SK-N-SH (cell line): ENCODE data around the gene MICU2. TPM values are rescaled to one million over a fixed set of nuclear protein-coding genes. Genes with fewer than 3 reads are reported as not detected.

Experiments used
- CTCF ChIA-PET: fragments of 300-600, 350-600 bp; formaldehyde crosslinking; extraction: SDS; loops from one replicate; lab custom pipeline; 2021; lab: Yijun Ruan, JAX
- POLR2A ChIA-PET: fragments of 350-600 bp; sonication (Branson Sonifier 250); formaldehyde crosslinking; extraction: SDS; loops from one replicate; lab custom pipeline; 2020; ENCODE audit warnings: antibody characterized with exemption, inconsistent platforms; lab: Yijun Ruan, JAX
- DNase-seq: peaks from one replicate; pipeline ENCODE4 v3.0.0; 2012
- H2AFZ ChIP-seq: fragments of 200-600 bp; sonication (generic); 2 replicates; pipeline ENCODE4 v1.8.1; 2016; ENCODE audit warnings: antibody characterized with exemption, mild to moderate bottlenecking, low read depth
- H3F3A ChIP-seq: fragments of 200-600 bp; sonication (generic); replicated peaks from 2 replicates; pipeline ENCODE3; 2016; ENCODE audit warnings: antibody characterized with exemption, mild to moderate bottlenecking; ENCODE audit not compliant: insufficient read depth
- H3K27ac ChIP-seq, 2 experiments: fragments of 200-500 bp in 1 of 2; fragments of 200-600 bp in 1 of 2; sonication (Bioruptor generic) in 1 of 2; sonication (generic), shearing (Covaris generic) in 1 of 2; 2 replicates each; pipeline versions ENCODE4 v1.5.1 to v1.6.1; 2014 to 2016; ENCODE audit warnings: low read depth in 2 of 2, inconsistent platforms in 1 of 2, low read length in 1 of 2, mild to moderate bottlenecking in 1 of 2, mixed read lengths in 1 of 2
- H3K27me3 ChIP-seq: fragments of 200-600 bp; sonication (generic), shearing (Covaris generic); 2 replicates; pipeline ENCODE4 v1.6.1; 2016; ENCODE audit warnings: mixed run types; ENCODE audit not compliant: insufficient read depth
- H3K36me3 ChIP-seq, 2 experiments: fragments of 200-500 bp in 1 of 2; fragments of 200-600 bp in 1 of 2; sonication (Bioruptor generic) in 1 of 2; sonication (generic) in 1 of 2; replicated peaks in 1 of 2; 2 replicates each; pipeline versions ENCODE3 to v1.5.1; 2014 to 2016; ENCODE audit warnings: low read length in 1 of 2, mild to moderate bottlenecking in 1 of 2; ENCODE audit not compliant: insufficient read depth in 2 of 2, control insufficient read depth in 1 of 2
- H3K4me1 ChIP-seq, 2 experiments: fragments of 200-500 bp in 1 of 2; fragments of 200-600 bp in 1 of 2; sonication (Bioruptor generic) in 1 of 2; sonication (generic), shearing (Covaris generic) in 1 of 2; 2 replicates each; pipeline versions ENCODE4 v1.5.1 to v1.6.1; 2014 to 2016; ENCODE audit warnings: low read depth in 1 of 2, low read length in 1 of 2, mixed run types in 1 of 2; ENCODE audit not compliant: insufficient read depth in 2 of 2, control insufficient read depth in 1 of 2
- H3K4me2 ChIP-seq: fragments of 200-600 bp; sonication (generic), shearing (Covaris generic); 2 replicates; pipeline ENCODE4 v1.6.1; 2017; ENCODE audit warnings: mixed run types
- H3K4me3 ChIP-seq, 2 experiments: fragments of 200-500 bp in 1 of 2; fragments of 200-600 bp in 1 of 2; sonication (Bioruptor generic) in 1 of 2; sonication (generic), shearing (Covaris generic) in 1 of 2; 2 replicates each; pipeline versions ENCODE4 v1.5.1 to v1.8.1; 2014 to 2016; ENCODE audit warnings: low read depth in 2 of 2, inconsistent platforms in 1 of 2, low read length in 1 of 2, mild to moderate bottlenecking in 1 of 2, mixed read lengths in 1 of 2, moderate library complexity in 1 of 2
- H3K79me2 ChIP-seq: fragments of 200-600 bp; sonication (generic); 2 replicates; pipeline ENCODE4 v1.8.1; 2017; ENCODE audit warnings: mild to moderate bottlenecking; ENCODE audit not compliant: insufficient read depth
- H3K9ac ChIP-seq: fragments of 200-600 bp; sonication (generic); 2 replicates; pipeline ENCODE4 v1.6.1; 2017; ENCODE audit warnings: mixed run types
- H3K9me2 ChIP-seq: fragments of 200-600 bp; sonication (generic); 2 replicates; pipeline ENCODE4 v1.6.1; 2017; ENCODE audit warnings: mixed run types
- H3K9me3 ChIP-seq: fragments of 200-600 bp; sonication (generic); 2 replicates; pipeline ENCODE4 v1.6.1; 2017; ENCODE audit warnings: mixed run types, mild to moderate bottlenecking, moderate library complexity
- H4K20me1 ChIP-seq: fragments of 200-600 bp; sonication (generic); 2 replicates; pipeline ENCODE4 v1.6.1; 2017; ENCODE audit warnings: mild to moderate bottlenecking, mixed run types; ENCODE audit not compliant: insufficient read depth
- CHD2 ChIP-seq: fragments of 150-350 bp; IDR thresholded peaks from 2 replicates; pipeline ENCODE4 v1.6.1; 2018; ENCODE audit warnings: low read length; ENCODE audit not compliant: partially characterized antibody
- ELF1 ChIP-seq: IDR thresholded peaks from 2 replicates; pipeline ENCODE4 v1.4.0; 2012
- EZH2phosphoT487 ChIP-seq: fragments of 200-600 bp; sonication (generic); IDR thresholded peaks from 2 replicates; pipeline ENCODE4 v1.6.1; 2017; ENCODE audit warnings: low read depth, mixed run types, mild to moderate bottlenecking, antibody characterized with exemption, moderate library complexity, borderline replicate concordance
- FOSL2 ChIP-seq: IDR thresholded peaks from 2 replicates; pipeline ENCODE4 v1.4.0; 2012; ENCODE audit warnings: low read depth, mild to moderate bottlenecking, moderate library complexity, borderline replicate concordance
- FOXM1 ChIP-seq: IDR thresholded peaks from 2 replicates; pipeline ENCODE4 v1.4.0; 2012; ENCODE audit warnings: low read depth, mild to moderate bottlenecking
- GABPA ChIP-seq: IDR thresholded peaks from 2 replicates; pipeline ENCODE4 v1.4.0; 2012; ENCODE audit warnings: low read depth, mild to moderate bottlenecking
- GATA2 ChIP-seq: sonication (generic); formaldehyde crosslinking; IDR thresholded peaks from 2 replicates; pipeline ENCODE4 v1.5.0; 2020; ENCODE audit warnings: mild to moderate bottlenecking, missing genetic modification reagents
- MXI1 ChIP-seq: IDR thresholded peaks from 2 replicates; pipeline ENCODE4 v1.6.1; 2012; ENCODE audit warnings: mild to moderate bottlenecking, low read depth, low read length, improper control_type of control experiment
- NFIC ChIP-seq: IDR thresholded peaks from 2 replicates; pipeline ENCODE4 v1.4.0; 2012; ENCODE audit warnings: borderline replicate concordance
- RCOR1 ChIP-seq: fragments of 150-350 bp; IDR thresholded peaks from 2 replicates; pipeline ENCODE4 v1.6.1; 2017; ENCODE audit warnings: antibody characterized with exemption, low read length
- RXRA ChIP-seq: IDR thresholded peaks from 2 replicates; pipeline ENCODE4 v1.4.0; 2012; ENCODE audit warnings: low read depth, mild to moderate bottlenecking, borderline replicate concordance
- SIN3A ChIP-seq: IDR thresholded peaks from 2 replicates; pipeline ENCODE4 v1.6.1; 2012; ENCODE audit warnings: low read depth, mild to moderate bottlenecking, low read length, moderate library complexity, borderline replicate concordance
- TCF12 ChIP-seq: IDR thresholded peaks from 2 replicates; pipeline ENCODE4 v1.4.0; 2012
- TEAD4 ChIP-seq: IDR thresholded peaks from 2 replicates; pipeline ENCODE4 v1.4.0; 2012; ENCODE audit warnings: mild to moderate bottlenecking, borderline replicate concordance; ENCODE audit not compliant: insufficient read depth
- YY1 ChIP-seq: IDR thresholded peaks from 2 replicates; pipeline ENCODE4 v1.4.0; 2012; ENCODE audit warnings: low read depth, mild to moderate bottlenecking
- WGBS: methylation state at CpG from one replicate; pipeline ENCODE4 v1.1.6; 2017; ENCODE audit warnings: low lambda C conversion rate; 5-methylcytosine and 5-hydroxymethylcytosine counted together
- polyA plus RNA-seq, 3 experiments: library from polyadenylated mRNA; depleted of rRNA; stranded (reverse); fragments of >200 nt; gene quantifications; 2 replicates each; pipeline ENCODE4 v1.2.3, GENCODE V29; 2012
- TF ChIP-seq, protein P1 (sequence below): IDR thresholded peaks from 2 replicates; pipeline ENCODE4; 2012
- TF ChIP-seq, protein P2 (sequence below): IDR thresholded peaks from 2 replicates; pipeline ENCODE4 v1.4.0; 2012; ENCODE audit warnings: low read depth
- TF ChIP-seq, protein P3 (sequence below): fragments of 200-600 bp; sonication (generic); IDR thresholded peaks from 2 replicates; pipeline ENCODE4 v1.6.1; 2017; ENCODE audit warnings: antibody characterized with exemption, mild to moderate bottlenecking, moderate library complexity
- TF ChIP-seq, protein P4 (sequence below): IDR thresholded peaks from 2 replicates; pipeline ENCODE4 v1.4.0; 2012; ENCODE audit warnings: low read depth, borderline replicate concordance

The MICU2 gene
- polyA plus RNA-seq, 1 of the 3 experiments (the other 2 are of a cell fraction): 46.4 TPM

DNA sequence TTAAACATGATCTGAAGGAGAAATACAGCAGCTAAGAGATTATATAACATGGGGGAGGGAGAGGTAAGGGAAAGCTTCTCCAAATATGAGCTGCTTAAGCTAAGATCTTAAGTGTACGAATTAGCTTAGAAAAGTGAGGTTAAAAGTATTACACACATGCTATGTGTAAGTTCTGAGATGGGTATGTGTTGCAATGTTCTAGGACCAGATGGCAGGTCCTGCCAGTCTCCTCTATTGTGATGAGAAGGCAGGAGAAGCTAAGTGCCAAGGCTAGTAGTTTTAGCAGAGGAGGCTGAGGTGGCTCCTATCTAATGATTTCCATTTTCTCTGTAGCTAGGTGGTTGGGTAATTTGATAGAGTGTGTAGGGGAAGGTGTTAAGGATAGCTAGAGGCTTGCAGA lies 57.6 kb downstream of the MICU2 start:
- no peak for DNase-seq
- no peaks in the 10 kb centered on the region; a peak in 1 of 4 replicates for H3K4me1 ChIP-seq
- no peaks in the 10 kb centered on the region for H3K79me2 ChIP-seq
- POLR2A ChIA-PET: interaction anchor here (0.7 kb wide), 1 partner anchor 24 kb away, joined by 3 read pairs; no protein-coding TSS in a partner anchor
- TF ChIP-seq NFIC: no peak
- no peak for TF ChIP-seq TEAD4
- H3K9me2 ChIP-seq: no peaks in the 10 kb centered on the region
- H3K36me3 ChIP-seq: peaks cover 0 to 12% of the 10 kb centered on the region in 2 experiments
- no peak overlapping the region for H3K27ac ChIP-seq
- WGBS: 100% methylated on average over 1 of the region's 1 CpG
- no peaks in the 10 kb centered on the region for H3K9me3 ChIP-seq
- CTCF ChIA-PET: interaction anchor here (0.6 to 1.4 kb wide), 2 partner anchors 24 kb away, joined by 3 read pairs; no protein-coding TSS in a partner anchor
- H3K27me3 ChIP-seq: no peaks in the 10 kb centered on the region
- no peak overlapping the region for H2AFZ ChIP-seq
- no peaks in the 10 kb centered on the region for H4K20me1 ChIP-seq
- no peak overlapping the region for H3K4me2 ChIP-seq
- H3F3A ChIP-seq: no peaks in the 10 kb centered on the region
- no peak overlapping the region for H3K4me3 ChIP-seq
- no peak overlapping the region for H3K9ac ChIP-seq

DNA sequence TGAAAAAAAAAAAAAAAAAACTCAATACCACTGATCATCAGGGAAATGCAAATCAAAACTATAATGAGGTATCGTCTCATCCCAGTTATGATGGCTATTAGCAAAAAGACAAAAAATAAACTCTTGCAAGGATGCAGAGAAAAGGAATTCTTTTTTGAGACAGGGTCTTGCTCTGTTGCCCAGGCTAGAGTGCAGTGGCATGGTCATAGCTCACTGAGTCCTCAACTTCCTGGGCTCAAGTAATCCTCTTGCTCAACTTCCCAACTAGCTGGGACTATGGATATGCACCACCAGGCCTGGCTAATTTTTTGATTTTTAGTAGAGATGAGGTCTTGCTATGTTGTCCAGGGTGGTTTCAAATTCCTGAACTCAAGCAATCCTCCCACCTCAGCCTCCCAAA lies 59.5 kb downstream of the MICU2 start:
- ChIA-PET CTCF (no interaction called here), POLR2A (no interaction called here)
- Histone ChIP-seq H2AFZ (no peak overlapping the region), H3K4me3 (no peak overlapping the region), H3F3A (no peaks in the 10 kb centered on the region), H3K27ac (no peak overlapping the region), H3K27me3 (no peaks in the 10 kb centered on the region), H4K20me1 (no peaks in the 10 kb centered on the region), H3K79me2 (no peaks in the 10 kb centered on the region), H3K9ac (no peak overlapping the region), H3K36me3 (peaks cover 0 to 12% of the 10 kb centered on the region in 2 experiments), H3K9me3 (no peaks in the 10 kb centered on the region), H3K4me1 (no peaks in the 10 kb centered on the region; a peak in 1 of 4 replicates), H3K9me2 (no peaks in the 10 kb centered on the region), H3K4me2 (no peak overlapping the region)
- DNase-seq: no peak
- WGBS: 97% methylated on average over 1 of the region's 1 CpG
- TF ChIP-seq, protein P1, sequence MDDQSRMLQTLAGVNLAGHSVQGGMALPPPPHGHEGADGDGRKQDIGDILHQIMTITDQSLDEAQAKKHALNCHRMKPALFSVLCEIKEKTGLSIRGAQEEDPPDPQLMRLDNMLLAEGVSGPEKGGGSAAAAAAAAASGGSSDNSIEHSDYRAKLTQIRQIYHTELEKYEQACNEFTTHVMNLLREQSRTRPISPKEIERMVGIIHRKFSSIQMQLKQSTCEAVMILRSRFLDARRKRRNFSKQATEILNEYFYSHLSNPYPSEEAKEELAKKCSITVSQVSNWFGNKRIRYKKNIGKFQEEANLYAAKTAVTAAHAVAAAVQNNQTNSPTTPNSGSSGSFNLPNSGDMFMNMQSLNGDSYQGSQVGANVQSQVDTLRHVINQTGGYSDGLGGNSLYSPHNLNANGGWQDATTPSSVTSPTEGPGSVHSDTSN: no peak

DNA sequence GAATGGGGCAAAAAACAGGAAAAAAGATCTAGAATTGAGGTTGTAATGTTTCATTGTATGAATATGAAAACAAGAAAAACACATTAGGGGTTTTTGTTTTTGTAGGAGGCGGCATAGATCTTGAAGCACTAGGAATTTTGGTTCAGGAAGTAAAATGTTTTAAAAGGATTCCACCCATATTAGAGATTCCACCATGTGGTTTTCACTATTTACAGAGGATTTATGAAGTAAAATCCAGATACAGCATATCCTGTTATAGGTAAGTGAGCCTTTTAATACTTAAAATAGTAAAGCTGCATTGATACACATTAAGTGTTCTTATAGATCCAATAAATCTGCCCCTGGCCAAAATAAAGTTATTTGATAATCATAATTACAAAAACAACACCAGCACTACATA lies 61.4 kb downstream of the MICU2 start:
- no peaks in the 10 kb centered on the region for H3K79me2 ChIP-seq
- peaks cover 0 to 12% of the 10 kb centered on the region in 2 experiments for H3K36me3 ChIP-seq
- CTCF ChIA-PET: interaction anchor here (2.4 kb wide), 1 partner anchor 16 kb away, joined by 10 read pairs; no protein-coding TSS in a partner anchor
- no peaks in the 10 kb centered on the region for H4K20me1 ChIP-seq
- H3F3A ChIP-seq: no peaks in the 10 kb centered on the region
- no peak overlapping the region for H3K9ac ChIP-seq
- H3K4me3 ChIP-seq: no peak overlapping the region
- no peaks in the 10 kb centered on the region for H3K27me3 ChIP-seq
- no peak for DNase-seq
- H3K4me2 ChIP-seq: no peak overlapping the region
- TF ChIP-seq CHD2: no peak
- TF ChIP-seq TCF12: no peak
- no peak for TF ChIP-seq FOSL2
- no peak for TF ChIP-seq MXI1
- no peak for TF ChIP-seq YY1
- TF ChIP-seq SIN3A: no peak
- TF ChIP-seq GATA2 (CRISPR knock-in tag): no peak
- TF ChIP-seq, protein P2, sequence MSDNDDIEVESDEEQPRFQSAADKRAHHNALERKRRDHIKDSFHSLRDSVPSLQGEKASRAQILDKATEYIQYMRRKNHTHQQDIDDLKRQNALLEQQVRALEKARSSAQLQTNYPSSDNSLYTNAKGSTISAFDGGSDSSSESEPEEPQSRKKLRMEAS: no peak
- TF ChIP-seq RXRA: no peak
- no peak for TF ChIP-seq ELF1
- no peak for TF ChIP-seq GABPA
- no peak for TF ChIP-seq FOXM1
- no peak for TF ChIP-seq EZH2phosphoT487
- TF ChIP-seq, protein P3, sequence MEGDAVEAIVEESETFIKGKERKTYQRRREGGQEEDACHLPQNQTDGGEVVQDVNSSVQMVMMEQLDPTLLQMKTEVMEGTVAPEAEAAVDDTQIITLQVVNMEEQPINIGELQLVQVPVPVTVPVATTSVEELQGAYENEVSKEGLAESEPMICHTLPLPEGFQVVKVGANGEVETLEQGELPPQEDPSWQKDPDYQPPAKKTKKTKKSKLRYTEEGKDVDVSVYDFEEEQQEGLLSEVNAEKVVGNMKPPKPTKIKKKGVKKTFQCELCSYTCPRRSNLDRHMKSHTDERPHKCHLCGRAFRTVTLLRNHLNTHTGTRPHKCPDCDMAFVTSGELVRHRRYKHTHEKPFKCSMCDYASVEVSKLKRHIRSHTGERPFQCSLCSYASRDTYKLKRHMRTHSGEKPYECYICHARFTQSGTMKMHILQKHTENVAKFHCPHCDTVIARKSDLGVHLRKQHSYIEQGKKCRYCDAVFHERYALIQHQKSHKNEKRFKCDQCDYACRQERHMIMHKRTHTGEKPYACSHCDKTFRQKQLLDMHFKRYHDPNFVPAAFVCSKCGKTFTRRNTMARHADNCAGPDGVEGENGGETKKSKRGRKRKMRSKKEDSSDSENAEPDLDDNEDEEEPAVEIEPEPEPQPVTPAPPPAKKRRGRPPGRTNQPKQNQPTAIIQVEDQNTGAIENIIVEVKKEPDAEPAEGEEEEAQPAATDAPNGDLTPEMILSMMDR: no peak
- no peak for TF ChIP-seq RCOR1
- TF ChIP-seq, protein P4, sequence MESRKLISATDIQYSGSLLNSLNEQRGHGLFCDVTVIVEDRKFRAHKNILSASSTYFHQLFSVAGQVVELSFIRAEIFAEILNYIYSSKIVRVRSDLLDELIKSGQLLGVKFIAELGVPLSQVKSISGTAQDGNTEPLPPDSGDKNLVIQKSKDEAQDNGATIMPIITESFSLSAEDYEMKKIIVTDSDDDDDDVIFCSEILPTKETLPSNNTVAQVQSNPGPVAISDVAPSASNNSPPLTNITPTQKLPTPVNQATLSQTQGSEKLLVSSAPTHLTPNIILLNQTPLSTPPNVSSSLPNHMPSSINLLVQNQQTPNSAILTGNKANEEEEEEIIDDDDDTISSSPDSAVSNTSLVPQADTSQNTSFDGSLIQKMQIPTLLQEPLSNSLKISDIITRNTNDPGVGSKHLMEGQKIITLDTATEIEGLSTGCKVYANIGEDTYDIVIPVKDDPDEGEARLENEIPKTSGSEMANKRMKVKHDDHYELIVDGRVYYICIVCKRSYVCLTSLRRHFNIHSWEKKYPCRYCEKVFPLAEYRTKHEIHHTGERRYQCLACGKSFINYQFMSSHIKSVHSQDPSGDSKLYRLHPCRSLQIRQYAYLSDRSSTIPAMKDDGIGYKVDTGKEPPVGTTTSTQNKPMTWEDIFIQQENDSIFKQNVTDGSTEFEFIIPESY: no peak
- H3K9me2 ChIP-seq: no peaks in the 10 kb centered on the region
- H3K9me3 ChIP-seq: no peaks in the 10 kb centered on the region
- H3K4me1 ChIP-seq: no peaks in the 10 kb centered on the region; a peak in 1 of 4 replicates
- 93% methylated on average over 1 of the region's 1 CpG for WGBS
- H2AFZ ChIP-seq: no peak overlapping the region
- POLR2A ChIA-PET: no interaction called here
- no peak overlapping the region; a peak in 1 of 4 replicates for H3K27ac ChIP-seq
